Heart left ventricle (tissue), 13 donors: Measurements from ENCODE around the gene CDK12.
"Not testable (repeated sequence)": the region's sequence is repeated elsewhere in the genome, so short reads cannot be mapped to it uniquely, and the experiment has no call there.

Experiments
- POLR2A ChIP-seq, 2 donors: fragments of 450-650 bp; IDR thresholded peaks; one replicate each; pipeline ENCODE4 v1.6.1; 2017; ENCODE audit warnings: antibody characterized with exemption in 2 of 2, mild to moderate bottlenecking in 2 of 2, moderate library complexity in 2 of 2
- TF ChIP-seq, protein P1 (sequence below), 12 donors: fragments of 200-600 bp; sonication (generic) in 4 of 12; IDR thresholded peaks; one replicate each; pipeline versions ENCODE4 v1.5.0 to v1.8.0; 2018 to 2022; ENCODE audit warnings: antibody characterized with exemption in 12 of 12, mild to moderate bottlenecking in 5 of 12
- donor health status: ischemic (EF 13 %, LVEDD 7.1; RV severe dilation, severe dysfunction).
- donor health status: DM: no; HTN: yes; CAD: no.
- donor health status: DM: no; HTN: no; CAD: no.
- donor health status: ischemic (EF 25% LVEDD 6.9; RV normal size, moderate dysfunction).
- donor health status: ischemic (EF 25% LVEDD 5.7; RV mildly dilated, moderate dysfunction).
- donor health status: ischemic (EF 35%, LVEDD 5.7; RV mildly dilated, moderate dysfunction).
- donor health status: nonischemic (EF 11% LVEDD 7.7; RV severe dilation, severe dysfunction).
- donor health status: DM: yes; HTN: yes; CAD: no.
- donor health status: PGD.
- donor health status: ischemic (EF 29% LVEDD 5.4; RV normal size, mild dysfunction).
- donor health status: nonischemic (EF 23%, LVEDD 6.1; RV moderate dilation, normal function).

- TF ChIP-seq, protein P1, sequence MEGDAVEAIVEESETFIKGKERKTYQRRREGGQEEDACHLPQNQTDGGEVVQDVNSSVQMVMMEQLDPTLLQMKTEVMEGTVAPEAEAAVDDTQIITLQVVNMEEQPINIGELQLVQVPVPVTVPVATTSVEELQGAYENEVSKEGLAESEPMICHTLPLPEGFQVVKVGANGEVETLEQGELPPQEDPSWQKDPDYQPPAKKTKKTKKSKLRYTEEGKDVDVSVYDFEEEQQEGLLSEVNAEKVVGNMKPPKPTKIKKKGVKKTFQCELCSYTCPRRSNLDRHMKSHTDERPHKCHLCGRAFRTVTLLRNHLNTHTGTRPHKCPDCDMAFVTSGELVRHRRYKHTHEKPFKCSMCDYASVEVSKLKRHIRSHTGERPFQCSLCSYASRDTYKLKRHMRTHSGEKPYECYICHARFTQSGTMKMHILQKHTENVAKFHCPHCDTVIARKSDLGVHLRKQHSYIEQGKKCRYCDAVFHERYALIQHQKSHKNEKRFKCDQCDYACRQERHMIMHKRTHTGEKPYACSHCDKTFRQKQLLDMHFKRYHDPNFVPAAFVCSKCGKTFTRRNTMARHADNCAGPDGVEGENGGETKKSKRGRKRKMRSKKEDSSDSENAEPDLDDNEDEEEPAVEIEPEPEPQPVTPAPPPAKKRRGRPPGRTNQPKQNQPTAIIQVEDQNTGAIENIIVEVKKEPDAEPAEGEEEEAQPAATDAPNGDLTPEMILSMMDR (IDR thresholded peaks at IDR 0.05) = not testable (repeated sequence)
- TF ChIP-seq POLR2A (IDR thresholded peaks at IDR 0.05) = not testable (repeated sequence)
These were observed 7.3 kb downstream of the CDK12 start for GRCh38 chr17:39468610-39469009.
